Lower lobe of right lung (tissue), 2 donors: ENCODE measurements around the gene SIRPB2. TPM values are rescaled to one million over a fixed set of nuclear protein-coding genes. Genes with fewer than 3 reads are reported as not detected.

ENCODE experiments used
- ATAC-seq, 2 donors: fragments of 200-7000 bp; cut with Tn5 transposase; one replicate each; pipeline ENCODE4 v1.9.1; 2020 to 2022; ENCODE audit warnings: mild to moderate bottlenecking in 2 of 2, moderate library complexity in 2 of 2
- DNase-seq: peaks from one replicate; pipeline ENCODE4 v3.0.0-alpha.2; 2020
- H3K27ac ChIP-seq: fragments of 200-600 bp; one replicate; pipeline ENCODE4 v1.8.0; 2022
- H3K27me3 ChIP-seq: fragments of 200-600 bp; one replicate; pipeline ENCODE4 v1.8.0; 2022; ENCODE audit warnings: low read depth
- H3K36me3 ChIP-seq: fragments of 200-600 bp; one replicate; pipeline ENCODE4 v1.8.0; 2022; ENCODE audit warnings: mild to moderate bottlenecking
- H3K4me1 ChIP-seq: fragments of 200-600 bp; one replicate; pipeline ENCODE4 v1.8.0; 2022
- H3K4me3 ChIP-seq: fragments of 200-600 bp; one replicate; pipeline ENCODE4 v1.8.0; 2022; ENCODE audit warnings: mild to moderate bottlenecking
- H3K9me3 ChIP-seq: fragments of 200-600 bp; one replicate; pipeline ENCODE4 v1.8.0; 2022
- intact Hi-C: fragments of 100-400 bp; cut with DNase I; formaldehyde crosslinking; loops from one replicate; pipeline ENCODE4 v1.11.0; 2022
- long read RNA-seq: library from polyadenylated mRNA; unstranded; transcript quantifications from one replicate; pipeline ENCODE4 v2.0.0, GENCODE V29; 2021
- total RNA-seq: library from RNA; stranded (reverse); fragmentation: NEBNext Ultra II Directional; extraction: Animal tissue kit (Norgen Biotek cat#: 25700); gene quantifications from one replicate; pipeline ENCODE4 v1.2.1, GENCODE V29; 2021
- TF ChIP-seq, protein P1 (sequence below): fragments of 200-600 bp; IDR thresholded peaks from one replicate; pipeline ENCODE4 v1.8.0; 2022; ENCODE audit warnings: antibody characterized with exemption, mild to moderate bottlenecking
- donor health status: DM: no; HTN: yes; CAD: no; lungs with severe emphysema.

SIRPB2 gene
- 32.2 TPM for total RNA-seq
- long read RNA-seq, partial matches to known transcripts, result 0 of 10 reads
- long read RNA-seq, other reads (novel, unspliced or antisense), result 6 of 10 reads

DNA sequence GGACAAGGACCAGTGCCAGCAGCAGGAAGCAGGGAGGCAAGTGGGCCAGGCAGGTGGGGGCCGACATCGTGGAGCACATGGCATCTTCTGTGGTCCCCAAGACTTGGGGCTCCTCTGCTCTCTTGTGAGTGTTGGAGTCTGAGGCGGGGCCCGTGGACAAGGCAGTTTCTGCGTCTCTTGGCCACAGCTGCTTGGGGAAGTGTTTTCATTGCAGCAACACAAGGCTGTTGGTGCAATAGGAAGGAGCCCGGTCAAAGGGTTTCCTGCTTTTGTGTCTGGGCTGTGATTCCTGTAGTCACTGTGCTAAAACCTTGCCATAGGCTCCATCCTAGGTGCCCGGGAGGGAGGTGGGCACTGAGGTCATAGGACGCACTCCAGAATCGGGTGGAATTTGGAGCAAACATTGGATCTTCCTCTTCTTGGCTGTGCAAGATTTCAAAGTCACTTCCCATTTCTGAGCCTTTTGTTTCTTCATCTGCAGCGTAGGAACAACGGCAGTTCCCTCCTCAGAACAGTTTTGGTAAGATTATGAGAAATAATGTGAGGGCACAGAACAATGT is at the start of gene SIRPB2:
Gene SIRPB2 (minus strand): TSS at position 140 of the 560 bp plus-strand sequence. CDS start 61 bp downstream, at position 79.
- H3K36me3 ChIP-seq, result no peaks in the 10 kb centered on the region
- peak within 1 kb of the TSS; percentile 49 for H3K4me3 ChIP-seq
- H3K27me3 ChIP-seq, result no peaks in the 10 kb centered on the region
- peaks cover 9% of the 10 kb centered on the region for H3K4me1 ChIP-seq
- peak within 1 kb of the TSS; percentile 81 for H3K27ac ChIP-seq
- intact Hi-C loops, result no loop called here
- TF ChIP-seq, protein P1, sequence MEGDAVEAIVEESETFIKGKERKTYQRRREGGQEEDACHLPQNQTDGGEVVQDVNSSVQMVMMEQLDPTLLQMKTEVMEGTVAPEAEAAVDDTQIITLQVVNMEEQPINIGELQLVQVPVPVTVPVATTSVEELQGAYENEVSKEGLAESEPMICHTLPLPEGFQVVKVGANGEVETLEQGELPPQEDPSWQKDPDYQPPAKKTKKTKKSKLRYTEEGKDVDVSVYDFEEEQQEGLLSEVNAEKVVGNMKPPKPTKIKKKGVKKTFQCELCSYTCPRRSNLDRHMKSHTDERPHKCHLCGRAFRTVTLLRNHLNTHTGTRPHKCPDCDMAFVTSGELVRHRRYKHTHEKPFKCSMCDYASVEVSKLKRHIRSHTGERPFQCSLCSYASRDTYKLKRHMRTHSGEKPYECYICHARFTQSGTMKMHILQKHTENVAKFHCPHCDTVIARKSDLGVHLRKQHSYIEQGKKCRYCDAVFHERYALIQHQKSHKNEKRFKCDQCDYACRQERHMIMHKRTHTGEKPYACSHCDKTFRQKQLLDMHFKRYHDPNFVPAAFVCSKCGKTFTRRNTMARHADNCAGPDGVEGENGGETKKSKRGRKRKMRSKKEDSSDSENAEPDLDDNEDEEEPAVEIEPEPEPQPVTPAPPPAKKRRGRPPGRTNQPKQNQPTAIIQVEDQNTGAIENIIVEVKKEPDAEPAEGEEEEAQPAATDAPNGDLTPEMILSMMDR, result no peak
- peak; percentile 83 for DNase-seq
- H3K9me3 ChIP-seq, result no peaks in the 10 kb centered on the region
- peak; percentile 72 to 84 for ATAC-seq

DNA sequence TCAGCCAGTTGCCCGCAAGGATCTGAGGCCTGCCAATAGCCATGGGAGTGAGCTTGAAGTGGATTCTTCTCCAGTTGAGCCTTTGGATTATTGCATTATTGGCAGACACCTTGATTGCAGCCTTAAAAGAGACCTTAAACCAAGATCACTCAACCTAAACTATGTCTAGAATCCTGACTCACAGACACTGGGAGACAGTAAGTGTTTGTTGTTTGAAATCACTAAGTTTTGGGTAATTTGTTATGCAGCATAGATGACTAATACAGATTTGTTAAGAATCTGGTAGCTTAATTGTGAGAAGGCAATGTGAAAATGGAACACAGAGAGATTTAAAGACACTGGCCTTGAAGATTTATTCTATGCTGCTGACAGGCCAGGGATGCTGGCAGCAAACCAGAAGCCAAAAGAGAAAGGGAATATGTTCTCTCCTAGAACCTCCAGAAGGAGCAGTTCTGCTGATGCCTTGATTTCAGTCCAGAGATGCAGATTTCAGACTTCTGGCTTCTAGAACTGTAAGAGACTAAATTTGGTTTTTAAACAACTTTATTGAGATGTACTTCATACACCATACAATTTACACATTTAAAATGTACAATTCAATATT is 48.7 kb upstream of the SIRPB2 start:
- intact Hi-C loops, result no loop called here
- Histone ChIP-seq H3K9me3 (no peaks in the 10 kb centered on the region), H3K4me3 (no peak overlapping the region), H3K27ac (no peak overlapping the region), H3K27me3 (no peaks in the 10 kb centered on the region), H3K4me1 (peaks cover 4% of the 10 kb centered on the region), H3K36me3 (no peaks in the 10 kb centered on the region)
- no peak for DNase-seq
- no peak for ATAC-seq
- TF ChIP-seq, protein P1, result no peak

DNA sequence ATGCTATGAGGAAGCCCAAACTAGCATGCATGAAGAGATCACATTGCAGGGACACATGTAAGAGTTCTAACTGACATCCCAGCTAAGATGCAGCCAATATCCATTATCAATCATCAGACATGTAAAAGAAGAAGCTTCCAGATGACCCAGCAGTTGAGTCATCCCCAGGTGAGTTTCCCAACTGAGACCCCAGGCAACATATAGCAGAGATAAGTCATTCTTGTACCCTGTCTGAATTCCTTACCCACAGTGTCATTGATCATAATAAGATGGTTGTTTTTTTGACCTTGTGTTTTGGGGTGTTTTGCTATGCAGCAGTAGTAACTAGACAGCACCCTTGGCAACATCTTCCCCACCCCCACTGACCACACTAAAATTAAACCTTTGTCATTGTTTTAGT is 47.4 kb upstream of the SIRPB2 start:
- TF ChIP-seq, protein P1, result no peak
- Histone ChIP-seq H3K36me3 (no peaks in the 10 kb centered on the region), H3K27ac (no peak overlapping the region), H3K9me3 (no peaks in the 10 kb centered on the region), H3K27me3 (no peaks in the 10 kb centered on the region), H3K4me1 (peaks cover 4% of the 10 kb centered on the region), H3K4me3 (no peak overlapping the region)
- no peak for DNase-seq
- ATAC-seq, result no peak
- intact Hi-C loops, result no loop called here

DNA sequence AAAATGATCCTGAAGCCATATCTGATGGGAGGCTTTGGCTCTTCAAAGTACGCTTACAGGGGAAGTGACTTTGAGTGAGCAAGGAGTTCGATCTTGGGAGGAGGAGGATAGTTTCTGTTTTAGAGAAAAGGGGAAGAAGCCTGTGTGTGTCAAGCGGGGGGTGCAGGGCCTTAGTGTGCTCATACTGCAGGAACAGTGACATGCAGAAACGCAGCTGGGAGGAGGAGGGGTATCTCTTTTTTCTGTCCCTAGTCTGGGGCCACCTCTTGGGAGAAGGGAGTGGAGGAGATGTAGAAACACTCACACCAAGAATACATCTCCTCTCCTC is 46.5 kb upstream of the SIRPB2 start:
- no peaks in the 10 kb centered on the region for H3K36me3 ChIP-seq
- intact Hi-C loops, result no loop called here
- no peak overlapping the region for H3K4me3 ChIP-seq
- no peaks in the 10 kb centered on the region for H3K9me3 ChIP-seq
- TF ChIP-seq, protein P1, result no peak
- ATAC-seq, result peak; percentile 79 to 86
- peaks cover 4% of the 10 kb centered on the region for H3K4me1 ChIP-seq
- H3K27ac ChIP-seq, result peak overlapping the region; percentile 78
- no peaks in the 10 kb centered on the region for H3K27me3 ChIP-seq
- DNase-seq, result peak; percentile 79

DNA sequence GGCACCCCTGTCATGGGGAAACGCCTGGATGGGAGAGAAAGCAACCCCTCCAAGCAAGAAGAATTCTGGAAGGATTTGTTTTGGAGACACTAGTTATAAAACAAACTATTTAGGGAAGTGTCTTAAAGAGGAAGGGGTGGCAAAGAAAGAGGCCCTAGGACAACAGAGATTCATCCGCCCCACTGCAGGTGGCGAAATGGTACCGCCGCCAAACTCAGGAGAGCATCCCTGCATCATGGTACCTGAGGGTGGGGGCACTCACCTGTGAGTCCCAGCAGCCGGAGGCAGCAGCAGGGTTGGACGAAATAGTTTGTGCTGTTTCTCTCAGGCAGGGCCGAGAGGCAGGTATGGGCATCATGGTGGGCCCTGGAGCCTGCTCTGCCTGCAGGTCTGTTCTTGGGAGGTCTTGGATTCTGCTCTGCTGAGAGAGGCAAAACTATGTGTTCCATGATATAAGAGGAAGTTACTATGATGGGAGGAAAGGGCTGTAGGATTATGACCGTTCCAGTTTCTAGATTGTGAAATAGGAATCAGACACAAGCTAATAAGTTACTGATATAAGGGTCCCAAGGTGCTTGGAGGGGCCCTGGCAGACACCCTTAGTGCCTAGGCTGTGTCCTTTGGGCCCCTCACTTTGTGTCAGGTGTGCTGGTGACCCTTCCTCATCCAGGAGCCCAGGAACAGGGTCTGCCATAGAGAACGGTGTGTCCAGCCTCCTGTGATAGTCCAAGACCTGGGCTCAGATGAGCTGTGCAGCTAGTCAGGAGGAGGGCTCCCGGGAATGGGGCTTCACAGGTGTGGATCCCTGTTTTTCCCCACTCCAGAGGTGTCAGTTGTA is 45.9 kb upstream of the SIRPB2 start:
- Histone ChIP-seq H3K36me3 (no peaks in the 10 kb centered on the region), H3K4me3 (no peak overlapping the region), H3K4me1 (peaks cover 4% of the 10 kb centered on the region), H3K27ac (peak overlapping the region; percentile 78), H3K27me3 (no peaks in the 10 kb centered on the region), H3K9me3 (no peaks in the 10 kb centered on the region)
- TF ChIP-seq, protein P1, result no peak
- intact Hi-C loops, result no loop called here
- ATAC-seq (peak; percentile 72 to 74), DNase-seq (peak; percentile 50)
